ENCODE results near the gene SNX13. TPM values are rescaled to one million over a fixed set of nuclear protein-coding genes. Genes with fewer than 3 reads are reported as not detected.

Gene SNX13
- total and polyA plus RNA-seq, 9 of the 15 experiments (the other 6 are each of a cell fraction or from before 2014, with no cell fraction given) = 5.6 to 33.2 (median 25.4) TPM

- POLR2A ChIA-PET = no interaction called here
- H3K9me1 ChIP-seq (ENCODE audit: control insufficient read depth, insufficient read depth, low read length) = no peaks in the 10 kb centered on the region
- no peak overlapping the region for H2AFZ ChIP-seq (ENCODE audit: low read depth, low read length)
- H3K4me1 ChIP-seq (replicated peaks in 1 of 2; ENCODE audit: control insufficient read depth in 2 of 2, insufficient read depth in 2 of 2, low read length in 2 of 2) = no peaks in the 10 kb centered on the region
- H4K20me1 ChIP-seq (replicated peaks; ENCODE audit: control insufficient read depth, insufficient read depth, low read length) = no peaks in the 10 kb centered on the region
- intact Hi-C loops (cut with micrococcal nuclease) (no loop called here), in situ Hi-C loops (cut with MboI) (no loop called here)
- 57% methylated on average over 3 of the region's 3 CpGs for WGBS (ENCODE audit: insufficient coverage, low coverage, missing lambda C conversion rate)
- no peak overlapping the region for H3K9ac ChIP-seq (ENCODE audit: insufficient read depth in 1 of 2, low read depth in 2 of 2, low read length in 2 of 2)
- H3K27me3 ChIP-seq (ENCODE audit: control insufficient read depth in 2 of 2, insufficient read depth in 2 of 2, low read length in 2 of 2) = no peaks in the 10 kb centered on the region
- CTCF ChIA-PET (ENCODE audit: low intra/inter-chr PET ratio) = no interaction called here
- no peaks in the 10 kb centered on the region for H3K9me3 ChIP-seq (replicated peaks; ENCODE audit: control insufficient read depth, insufficient read depth, low read depth, low read length)
- no peak overlapping the region for H3K27ac ChIP-seq (ENCODE audit: extremely low read depth, low read depth, low read length)
- DNase-seq (ENCODE audit: extremely low read depth in 1 of 4, low spot score in 3 of 4) = no peak
- H3K79me2 ChIP-seq (ENCODE audit: control insufficient read depth, insufficient read depth, low read length) = no peaks in the 10 kb centered on the region
- H3K4me2 ChIP-seq (ENCODE audit: insufficient read depth, low read length) = no peak overlapping the region
- H3K4me3 ChIP-seq = no peak overlapping the region
- no peak for ATAC-seq
- TF ChIP-seq ZNF639 (CRISPR knock-in tag; conservative IDR thresholded peaks at IDR 0.05 in 1 of 2, IDR thresholded peaks at IDR 0.05 in 1 of 2) = no peak
- no peak for TF ChIP-seq KLF1 (tag; IDR thresholded peaks at IDR 0.05)
- TF ChIP-seq ERF (CRISPR knock-in tag; IDR thresholded peaks at IDR 0.05) = no peak
- no peak for TF ChIP-seq ZNF699 (CRISPR knock-in tag; IDR thresholded peaks at IDR 0.05; ENCODE audit: insufficient replicate concordance)
- no peak for TF ChIP-seq TEAD2 (tag; IDR thresholded peaks at IDR 0.05)
- no peak for TF ChIP-seq NFE2 (IDR thresholded peaks at IDR 0.05; ENCODE audit: low read depth)
- TF ChIP-seq SMAD2 (IDR thresholded peaks at IDR 0.05; ENCODE audit: low read depth, low read length) = no peak
- TF ChIP-seq FOXO4 (CRISPR knock-in tag; IDR thresholded peaks at IDR 0.05) = no peak
- no peak for TF ChIP-seq ZNF740 (CRISPR knock-in tag; IDR thresholded peaks at IDR 0.05)
- no peak for TF ChIP-seq ZNF740 (tag; IDR thresholded peaks at IDR 0.05)
- TF ChIP-seq TCF3 (CRISPR knock-in tag; IDR thresholded peaks at IDR 0.05) = no peak
- no peak for TF ChIP-seq HNRNPLL (IDR thresholded peaks at IDR 0.05; ENCODE audit: low read depth, low read length, poor library complexity, severe bottlenecking)
- no TSS peak for BruUV-seq (replicated peaks)
- FAIRE-seq = no peak
- peaks cover 7% of the 10 kb centered on the region; the same call in 2 of the 3 replicates for H3K36me3 ChIP-seq (ENCODE audit: control insufficient read depth, insufficient read depth, low read length)
These were observed 85.8 kb downstream of the SNX13 start for GRCh38 chr7:17854261-17855047.

Data from K562 (cell line).